Astrocyte (in vitro differentiated cells and primary cell): ENCODE measurements around the gene ANO3. TPM values are rescaled to one million over a fixed set of nuclear protein-coding genes. Genes with fewer than 3 reads are reported as not detected.

Experiments
- DNase-seq: peaks from one replicate; pipeline ENCODE4 v3.0.0-alpha.2; 2010; ENCODE audit warnings: low read depth
- FAIRE-seq: peaks from 2 replicates; lab custom pipeline; 2011; peaks lifted over from hg19 to GRCh38; lab: Jason Lieb, UNC
- H2AFZ ChIP-seq: 2 replicates; pipeline ENCODE4 v1.6.0; 2012; ENCODE audit warnings: low read depth, low read length, inconsistent platforms
- H3K27ac ChIP-seq: 2 replicates; pipeline ENCODE4 v1.5.1; 2011; ENCODE audit warnings: low read depth, low read length, inconsistent platforms
- H3K27me3 ChIP-seq: 2 replicates; pipeline ENCODE4 v1.6.0; 2011; ENCODE audit warnings: low read length, inconsistent platforms; ENCODE audit not compliant: insufficient read depth
- H3K36me3 ChIP-seq: 2 replicates; pipeline ENCODE4 v1.5.1; 2011; ENCODE audit warnings: low read length, inconsistent platforms; ENCODE audit not compliant: insufficient read depth
- H3K4me1 ChIP-seq: 2 replicates; pipeline ENCODE4 v1.5.1; 2011; ENCODE audit warnings: low read length, inconsistent platforms; ENCODE audit not compliant: insufficient read depth
- H3K4me2 ChIP-seq: 2 replicates; pipeline ENCODE4 v1.6.0; 2012; ENCODE audit warnings: low read length, inconsistent platforms
- H3K4me3 ChIP-seq: 2 replicates; pipeline ENCODE4 v1.5.1; 2011; ENCODE audit warnings: low read depth, mild to moderate bottlenecking, low read length, inconsistent platforms; ENCODE audit not compliant: insufficient read depth
- H3K79me2 ChIP-seq: 2 replicates; pipeline ENCODE4 v1.6.0; 2012; ENCODE audit warnings: mild to moderate bottlenecking, low read length, inconsistent platforms; ENCODE audit not compliant: insufficient read depth
- H3K9ac ChIP-seq: 2 replicates; pipeline ENCODE4 v1.6.0; 2012; ENCODE audit warnings: mild to moderate bottlenecking, low read length, inconsistent platforms
- H3K9me3 ChIP-seq: 2 replicates; pipeline ENCODE4 v1.5.1; 2012; ENCODE audit warnings: low read depth, mild to moderate bottlenecking, low read length, inconsistent platforms; ENCODE audit not compliant: insufficient read depth
- H4K20me1 ChIP-seq: 2 replicates; pipeline ENCODE4 v1.6.0; 2012; ENCODE audit warnings: low read length, inconsistent platforms; ENCODE audit not compliant: insufficient read depth
- H3K27ac Mint-ChIP-seq: one replicate; pipeline ENCODE4 v1.8.0; 2021; ENCODE audit warnings: mild to moderate bottlenecking, mixed read lengths; ENCODE audit not compliant: unreplicated experiment
- H3K27me3 Mint-ChIP-seq: one replicate; pipeline ENCODE4 v1.8.0; 2021; ENCODE audit warnings: low read depth, mixed read lengths; ENCODE audit not compliant: unreplicated experiment
- H3K36me3 Mint-ChIP-seq: one replicate; pipeline ENCODE4 v1.8.0; 2021; ENCODE audit warnings: low read depth, mixed read lengths; ENCODE audit not compliant: unreplicated experiment
- H3K4me1 Mint-ChIP-seq: one replicate; pipeline ENCODE4 v1.8.0; 2021; ENCODE audit warnings: low read depth, mixed read lengths; ENCODE audit not compliant: unreplicated experiment
- H3K4me3 Mint-ChIP-seq: one replicate; pipeline ENCODE4 v1.8.0; 2021; ENCODE audit warnings: mild to moderate bottlenecking, moderate library complexity, mixed read lengths; ENCODE audit not compliant: unreplicated experiment
- H3K9me3 Mint-ChIP-seq: one replicate; pipeline ENCODE4 v1.8.0; 2021; ENCODE audit warnings: mild to moderate bottlenecking, mixed read lengths; ENCODE audit not compliant: unreplicated experiment
- EZH2 ChIP-seq: IDR thresholded peaks from 2 replicates; pipeline ENCODE4 v1.6.1; 2012; ENCODE audit warnings: mild to moderate bottlenecking, low read length, inconsistent platforms; ENCODE audit not compliant: insufficient read depth
- total RNA-seq: library from RNA; stranded (reverse); gene quantifications from 2 replicates; pipeline ENCODE4 v1.2.1, GENCODE V29; 2021
- TF ChIP-seq, protein P1 (sequence below): IDR thresholded peaks from 2 replicates; pipeline ENCODE4 v1.5.1; 2011; ENCODE audit warnings: low read depth, mild to moderate bottlenecking, inconsistent platforms, low read length, moderate library complexity; ENCODE audit not compliant: insufficient read depth

Gene ANO3
- total RNA-seq, 1 donor from 2014 or later, result 0.11 TPM

DNA sequence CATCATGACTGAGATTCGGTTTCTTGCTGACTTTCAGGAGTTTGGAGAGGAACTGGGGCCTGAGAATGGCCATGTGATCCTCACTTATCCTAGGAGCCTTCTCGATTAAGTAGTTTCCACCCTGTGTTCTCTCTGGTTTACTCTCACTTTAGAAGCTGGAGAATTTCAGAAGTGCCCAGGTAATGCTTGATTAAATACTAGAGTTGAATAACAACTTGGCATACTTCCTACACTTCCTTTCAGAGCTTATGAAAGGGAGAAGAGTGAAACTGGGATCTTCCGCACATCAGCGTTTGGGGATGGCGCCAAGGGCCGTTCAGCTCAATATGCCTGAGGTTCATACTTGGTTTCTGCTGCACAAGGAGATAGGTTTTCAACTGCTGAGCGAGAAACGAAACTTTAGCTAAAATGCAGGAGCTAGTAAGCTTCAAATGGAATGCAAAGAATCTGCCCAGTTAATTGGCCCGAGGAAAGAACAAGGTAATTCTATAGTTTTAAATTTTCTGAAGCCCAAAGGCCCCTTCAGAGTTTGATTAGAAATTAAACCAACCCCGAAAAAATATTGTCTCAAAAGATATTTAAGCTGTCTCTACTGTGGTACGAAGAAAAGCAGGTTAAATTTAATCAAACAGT lies 241.0 kb downstream of the ANO3 start:
- H4K20me1 ChIP-seq, result no peaks in the 10 kb centered on the region
- H3K4me3 ChIP-seq, result no peak overlapping the region
- no peak for DNase-seq
- H3K27ac Mint-ChIP-seq, result no peak overlapping the region
- H3K9me3 ChIP-seq, result no peaks in the 10 kb centered on the region
- H3K36me3 Mint-ChIP-seq, result no peaks in the 10 kb centered on the region
- no peaks in the 10 kb centered on the region for H3K36me3 ChIP-seq
- H2AFZ ChIP-seq, result no peak overlapping the region
- H3K4me2 ChIP-seq, result no peak overlapping the region
- no peak for TF ChIP-seq EZH2
- TF ChIP-seq, protein P1, sequence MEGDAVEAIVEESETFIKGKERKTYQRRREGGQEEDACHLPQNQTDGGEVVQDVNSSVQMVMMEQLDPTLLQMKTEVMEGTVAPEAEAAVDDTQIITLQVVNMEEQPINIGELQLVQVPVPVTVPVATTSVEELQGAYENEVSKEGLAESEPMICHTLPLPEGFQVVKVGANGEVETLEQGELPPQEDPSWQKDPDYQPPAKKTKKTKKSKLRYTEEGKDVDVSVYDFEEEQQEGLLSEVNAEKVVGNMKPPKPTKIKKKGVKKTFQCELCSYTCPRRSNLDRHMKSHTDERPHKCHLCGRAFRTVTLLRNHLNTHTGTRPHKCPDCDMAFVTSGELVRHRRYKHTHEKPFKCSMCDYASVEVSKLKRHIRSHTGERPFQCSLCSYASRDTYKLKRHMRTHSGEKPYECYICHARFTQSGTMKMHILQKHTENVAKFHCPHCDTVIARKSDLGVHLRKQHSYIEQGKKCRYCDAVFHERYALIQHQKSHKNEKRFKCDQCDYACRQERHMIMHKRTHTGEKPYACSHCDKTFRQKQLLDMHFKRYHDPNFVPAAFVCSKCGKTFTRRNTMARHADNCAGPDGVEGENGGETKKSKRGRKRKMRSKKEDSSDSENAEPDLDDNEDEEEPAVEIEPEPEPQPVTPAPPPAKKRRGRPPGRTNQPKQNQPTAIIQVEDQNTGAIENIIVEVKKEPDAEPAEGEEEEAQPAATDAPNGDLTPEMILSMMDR, result no peak
- H3K4me3 Mint-ChIP-seq, result no peak overlapping the region
- FAIRE-seq, result no peak
- no peaks in the 10 kb centered on the region for H3K4me1 ChIP-seq
- H3K9ac ChIP-seq, result no peak overlapping the region
- peaks cover 7% of the 10 kb centered on the region for H3K4me1 Mint-ChIP-seq
- no peaks in the 10 kb centered on the region for H3K79me2 ChIP-seq
- H3K27me3 Mint-ChIP-seq, result no peaks in the 10 kb centered on the region
- no peaks in the 10 kb centered on the region for H3K9me3 Mint-ChIP-seq
- no peak overlapping the region for H3K27ac ChIP-seq
- peaks cover 4% of the 10 kb centered on the region for H3K27me3 ChIP-seq

DNA sequence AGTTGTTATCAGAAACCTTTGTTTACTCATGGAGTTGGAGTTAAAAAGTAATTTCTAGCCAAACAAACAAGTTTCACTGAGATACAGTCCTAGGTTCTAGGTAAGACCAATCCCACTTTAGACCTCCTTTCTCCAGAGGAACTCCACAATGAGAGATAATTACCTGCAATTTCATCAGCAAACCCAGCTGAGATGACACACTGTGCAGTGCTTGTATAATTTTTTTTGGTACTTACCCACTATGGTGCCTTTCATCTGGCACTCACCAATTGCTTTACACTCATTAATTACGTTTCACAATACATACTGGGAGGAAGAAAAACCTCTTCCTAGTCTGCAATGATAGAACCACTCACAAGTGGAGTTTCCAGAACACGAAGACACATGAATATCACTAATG lies 242.0 kb downstream of the ANO3 start:
- Histone ChIP-seq H3K27ac (no peak overlapping the region), H3K27me3 (peaks cover 4% of the 10 kb centered on the region), H3K9ac (no peak overlapping the region), H4K20me1 (no peaks in the 10 kb centered on the region), H3K4me3 (no peak overlapping the region), H3K4me2 (no peak overlapping the region), H2AFZ (no peak overlapping the region), H3K4me1 (no peaks in the 10 kb centered on the region), H3K36me3 (no peaks in the 10 kb centered on the region), H3K9me3 (no peaks in the 10 kb centered on the region), H3K79me2 (no peaks in the 10 kb centered on the region)
- no peak for TF ChIP-seq EZH2
- TF ChIP-seq, protein P1, result no peak
- H3K36me3 Mint-ChIP-seq, result no peaks in the 10 kb centered on the region
- peaks cover 7% of the 10 kb centered on the region for H3K4me1 Mint-ChIP-seq
- H3K9me3 Mint-ChIP-seq, result no peaks in the 10 kb centered on the region
- peak overlapping the region; percentile 13 for H3K27ac Mint-ChIP-seq
- no peaks in the 10 kb centered on the region for H3K27me3 Mint-ChIP-seq
- no peak for DNase-seq
- no peak overlapping the region for H3K4me3 Mint-ChIP-seq
- FAIRE-seq, result peak; percentile 26

DNA sequence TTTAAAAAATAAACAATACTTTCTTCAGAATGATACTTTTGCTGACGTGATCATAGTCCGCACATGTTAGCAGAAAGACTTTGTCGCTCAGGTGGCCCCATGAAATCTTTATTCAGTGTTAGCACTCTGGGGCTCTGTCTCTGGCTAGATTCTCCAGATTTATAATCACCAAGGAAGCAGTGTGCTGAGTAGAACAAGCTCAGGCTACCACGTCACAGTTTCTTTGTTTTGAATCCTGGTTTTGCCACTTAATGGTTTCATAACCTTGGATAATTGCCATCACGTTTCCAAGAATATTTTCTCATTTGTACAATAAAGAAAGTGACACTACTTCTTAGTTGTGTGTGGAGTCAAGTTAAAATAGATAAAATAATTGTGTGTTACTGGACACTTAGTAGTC lies 244.0 kb downstream of the ANO3 start:
- no peaks in the 10 kb centered on the region for H3K36me3 Mint-ChIP-seq

More for the DNA sequence above, 244.0 kb downstream of the ANO3 start:
- H3K9ac ChIP-seq, result no peak overlapping the region
- H3K4me3 Mint-ChIP-seq, result no peak overlapping the region
- no peak for FAIRE-seq
- H3K4me2 ChIP-seq, result no peak overlapping the region
- no peak overlapping the region for H3K4me3 ChIP-seq
- H3K27ac Mint-ChIP-seq, result no peak overlapping the region
- no peaks in the 10 kb centered on the region for H3K9me3 Mint-ChIP-seq
- H3K36me3 ChIP-seq, result no peaks in the 10 kb centered on the region
- TF ChIP-seq, protein P1, result no peak
- TF ChIP-seq EZH2, result no peak
- no peaks in the 10 kb centered on the region for H3K27me3 Mint-ChIP-seq
- H3K27ac ChIP-seq, result no peak overlapping the region
- no peaks in the 10 kb centered on the region for H3K79me2 ChIP-seq
- H3K4me1 ChIP-seq, result no peaks in the 10 kb centered on the region
- no peaks in the 10 kb centered on the region for H4K20me1 ChIP-seq
- peaks cover 12% of the 10 kb centered on the region for H3K4me1 Mint-ChIP-seq
- no peak overlapping the region for H2AFZ ChIP-seq
- no peaks in the 10 kb centered on the region for H3K9me3 ChIP-seq
- no peak for DNase-seq
- H3K27me3 ChIP-seq, result no peaks in the 10 kb centered on the region
